SK-N-MC (cell line): ENCODE results near the gene NEUROD2.
"Not testable (repeated sequence)": the region's sequence is repeated elsewhere in the genome, so short reads cannot be mapped to it uniquely, and the experiment has no call there.

Experiments used
- DNase-seq: peaks from one replicate; pipeline ENCODE4 v3.0.0-alpha.2; 2011; ENCODE audit warnings: low read depth, low spot score
- H3K27ac ChIP-seq: fragments of 200-600 bp; sonication (generic); 2 replicates; pipeline ENCODE4 v1.5.1; 2016; ENCODE audit warnings: mixed run types
- H3K36me3 ChIP-seq: fragments of 200-600 bp; sonication (generic); 2 replicates; pipeline ENCODE4 v1.6.1; 2017; ENCODE audit warnings: antibody characterized with exemption, low read length, mixed read lengths; ENCODE audit not compliant: insufficient read depth
- H3K4me3 ChIP-seq: fragments of 200-600 bp; sonication (generic); 2 replicates; pipeline ENCODE4 v1.5.1; 2016
- H3K9ac ChIP-seq: fragments of 200-600 bp; sonication (generic); 2 replicates; pipeline ENCODE4 v1.8.0; 2017; ENCODE audit warnings: mixed run types, mixed read lengths; ENCODE audit not compliant: insufficient read length
- H3K9me3 ChIP-seq: fragments of 200-600 bp; sonication (generic); 2 replicates; pipeline ENCODE4 v1.6.1; 2017; ENCODE audit warnings: low read depth, mild to moderate bottlenecking, antibody characterized with exemption, low read length, moderate library complexity, mixed read lengths
- EZH2 ChIP-seq: fragments of 200-600 bp; sonication (generic); IDR thresholded peaks from one replicate; pipeline ENCODE4 v1.6.1; 2017; ENCODE audit warnings: antibody characterized with exemption
- FOXP2 ChIP-seq: optimal IDR thresholded peaks from 2 replicates; pipeline ENCODE3; 2011; ENCODE audit warnings: mild to moderate bottlenecking, moderate library complexity; ENCODE audit not compliant: insufficient read depth; ENCODE audit errors: extremely low read length, control extremely low read depth
- POLR2AphosphoS5 ChIP-seq: IDR thresholded peaks from 2 replicates; pipeline ENCODE4 v1.6.1; 2012; ENCODE audit warnings: mild to moderate bottlenecking, low read depth, low read length, borderline replicate concordance

NEUROD2 gene

GRCh38 chr17:39598047-39598481 lies 9.7 kb downstream of the NEUROD2 start:
- no peaks in the 10 kb centered on the region for H3K36me3 ChIP-seq
- peak overlapping the region; percentile 75 for H3K4me3 ChIP-seq
- no peak overlapping the region for H3K27ac ChIP-seq
- no peaks in the 10 kb centered on the region for H3K9me3 ChIP-seq
- DNase-seq, result no peak
- H3K9ac ChIP-seq, result no peak overlapping the region
- no peak for TF ChIP-seq EZH2
- no peak for TF ChIP-seq FOXP2
- TF ChIP-seq POLR2AphosphoS5, result no peak

GRCh38 chr17:39597372-39598046 lies 10.2 kb downstream of the NEUROD2 start:
- DNase-seq, result no peak
- no peak for TF ChIP-seq POLR2AphosphoS5
- no peak for TF ChIP-seq FOXP2
- no peak for TF ChIP-seq EZH2
- Histone ChIP-seq H3K4me3 (peak overlapping the region; percentile 75), H3K36me3 (no peaks in the 10 kb centered on the region), H3K9ac (no peak overlapping the region), H3K27ac (no peak overlapping the region), H3K9me3 (no peaks in the 10 kb centered on the region)

- H3K9ac ChIP-seq, result no peak overlapping the region
- no peaks in the 10 kb centered on the region for H3K36me3 ChIP-seq
- DNase-seq, result no peak
- no peak for TF ChIP-seq POLR2AphosphoS5
- TF ChIP-seq EZH2, result no peak
- TF ChIP-seq FOXP2, result no peak
- no peaks in the 10 kb centered on the region for H3K9me3 ChIP-seq
- peak overlapping the region; percentile 47 for H3K4me3 ChIP-seq
- H3K27ac ChIP-seq, result no peak overlapping the region
Observed at GRCh38 chr17:39596543-39597267, 11.0 kb downstream of the NEUROD2 start.

GRCh38 chr17:39595928-39596510 lies 11.7 kb downstream of the NEUROD2 start:
- TF ChIP-seq POLR2AphosphoS5, result no peak
- no peak for TF ChIP-seq FOXP2
- no peak for TF ChIP-seq EZH2
- no peak for DNase-seq
- H3K9me3 ChIP-seq, result no peaks in the 10 kb centered on the region
- H3K27ac ChIP-seq, result no peak overlapping the region
- H3K36me3 ChIP-seq, result no peaks in the 10 kb centered on the region
- H3K9ac ChIP-seq, result no peak overlapping the region
- no peak overlapping the region for H3K4me3 ChIP-seq

GRCh38 chr17:39595294-39595693 lies 12.4 kb downstream of the NEUROD2 start:
- no peak overlapping the region for H3K27ac ChIP-seq

GRCh38 chr17:39593371-39593770 lies 14.3 kb downstream of the NEUROD2 start:
- TF ChIP-seq EZH2 (no peak), POLR2AphosphoS5 (no peak), FOXP2 (no peak)
- H3K9ac ChIP-seq, result no peak overlapping the region
- no peak overlapping the region for H3K27ac ChIP-seq
- no peak for DNase-seq
- H3K9me3 ChIP-seq, result no peaks in the 10 kb centered on the region
- no peak overlapping the region for H3K4me3 ChIP-seq
- no peaks in the 10 kb centered on the region for H3K36me3 ChIP-seq

More at GRCh38 chr17:39595294-39595693, 12.4 kb downstream of the NEUROD2 start:
- no peaks in the 10 kb centered on the region for H3K36me3 ChIP-seq
- no peak overlapping the region for H3K4me3 ChIP-seq
- TF ChIP-seq POLR2AphosphoS5 (no peak), FOXP2 (no peak), EZH2 (no peak)
- no peak overlapping the region for H3K9ac ChIP-seq
- H3K9me3 ChIP-seq, result no peaks in the 10 kb centered on the region
- DNase-seq, result no peak

GRCh38 chr17:39591958-39592954 lies 15.5 kb downstream of the NEUROD2 start:
- H3K27ac ChIP-seq, result no peak overlapping the region
- no peak overlapping the region for H3K9ac ChIP-seq
- no peak for TF ChIP-seq POLR2AphosphoS5
- TF ChIP-seq EZH2, result no peak
- no peak for TF ChIP-seq FOXP2
- DNase-seq, result no peak
- H3K36me3 ChIP-seq, result no peaks in the 10 kb centered on the region
- no peak overlapping the region for H3K4me3 ChIP-seq
- H3K9me3 ChIP-seq, result no peaks in the 10 kb centered on the region

GRCh38 chr17:39590180-39590579 lies 17.5 kb downstream of the NEUROD2 start:
- not testable (repeated sequence) for H3K36me3 ChIP-seq, H3K9me3 ChIP-seq, H3K9ac ChIP-seq, DNase-seq, H3K27ac ChIP-seq, H3K4me3 ChIP-seq
